IMR-90 (cell line): ENCODE data around the gene MBLAC2. TPM values are rescaled to one million over a fixed set of nuclear protein-coding genes. Genes with fewer than 3 reads are reported as not detected.

ENCODE experiments used
- ATAC-seq: fragments of 200-7000 bp; cut with Tn5 transposase; 2 replicates; pipeline ENCODE4 v1.9.1; 2020; ENCODE audit warnings: low read depth, mild to moderate bottlenecking, moderate library complexity
- BruUV-seq: library from RNA; stranded (reverse); fragments of 400-500 nt; replicated peaks from 2 replicates; lab custom pipeline; 2021; lab: Mats Ljungman, UMichigan
- CTCF ChIA-PET: fragments of 300-600 bp; formaldehyde crosslinking; extraction: SDS; loops from one replicate; lab custom pipeline; 2021; ENCODE audit warnings: antibody characterized with exemption; lab: Yijun Ruan, JAX
- POLR2A ChIA-PET: fragments of 300-600 bp; sonication (Branson Sonifier 250); formaldehyde crosslinking; loops from one replicate; lab custom pipeline; 2022; ENCODE audit warnings: antibody characterized with exemption; ENCODE audit not compliant: unreplicated experiment; lab: Charles Lee
- DNase-seq: peaks from one replicate; pipeline ENCODE4 v3.0.0; 2013
- H2AFZ ChIP-seq: replicated peaks from 2 replicates; pipeline ENCODE3; 2013; ENCODE audit warnings: low read length, mild to moderate bottlenecking; ENCODE audit not compliant: poor library complexity
- H2AK5ac ChIP-seq: 2 replicates; pipeline ENCODE4 v1.6.1; 2013; ENCODE audit warnings: low read depth, low read length, inconsistent platforms
- H2AK9ac ChIP-seq: replicated peaks from 2 replicates; pipeline ENCODE3; 2013; ENCODE audit warnings: mild to moderate bottlenecking, low read depth, low read length, moderate library complexity; ENCODE audit not compliant: poor library complexity
- H2BK120ac ChIP-seq: 2 replicates; pipeline ENCODE4 v1.6.1; 2013; ENCODE audit warnings: low read depth, low read length, inconsistent platforms
- H2BK15ac ChIP-seq: 3 replicates; pipeline ENCODE4 v1.6.1; 2013; ENCODE audit warnings: low read depth, low read length, inconsistent platforms
- H2BK20ac ChIP-seq: 2 replicates; pipeline ENCODE4 v1.6.1; 2013; ENCODE audit warnings: low read depth, mild to moderate bottlenecking, inconsistent platforms, low read length, moderate library complexity
- H2BK5ac ChIP-seq: 2 replicates; pipeline ENCODE4 v1.6.1; 2013; ENCODE audit warnings: mild to moderate bottlenecking, low read depth, low read length, inconsistent platforms; ENCODE audit not compliant: poor library complexity, severe bottlenecking
- H3K14ac ChIP-seq: replicated peaks from 2 replicates; pipeline ENCODE4 v1.6.1; 2013; ENCODE audit warnings: low read depth, low read length, inconsistent platforms
- H3K18ac ChIP-seq: 2 replicates; pipeline ENCODE4 v1.6.1; 2013; ENCODE audit warnings: low read depth, low read length, control low read depth
- H3K23ac ChIP-seq: 2 replicates; pipeline ENCODE4 v1.6.1; 2013; ENCODE audit warnings: low read depth, low read length, inconsistent platforms
- H3K27ac ChIP-seq: 2 replicates; pipeline ENCODE4 v1.5.1; 2013; ENCODE audit warnings: mild to moderate bottlenecking, control low read depth, low read length; ENCODE audit not compliant: insufficient read depth
- H3K27me3 ChIP-seq: 2 replicates; pipeline ENCODE4 v1.6.1; 2013; ENCODE audit warnings: low read length; ENCODE audit not compliant: control insufficient read depth, insufficient read depth
- H3K36me3 ChIP-seq: 2 replicates; pipeline ENCODE4 v1.6.1; 2013; ENCODE audit warnings: low read length, mixed read lengths; ENCODE audit not compliant: control insufficient read depth, insufficient read depth
- H3K4ac ChIP-seq: 2 replicates; pipeline ENCODE4 v1.6.1; 2013; ENCODE audit warnings: low read depth, low read length, inconsistent platforms
- H3K4me1 ChIP-seq: 2 replicates; pipeline ENCODE4 v1.6.1; 2013; ENCODE audit warnings: low read length, mixed read lengths; ENCODE audit not compliant: control insufficient read depth, insufficient read depth
- H3K4me2 ChIP-seq: 2 replicates; pipeline ENCODE4 v1.6.1; 2013; ENCODE audit warnings: low read depth, mild to moderate bottlenecking, control low read depth, low read length, moderate library complexity
- H3K4me3 ChIP-seq: 2 replicates; pipeline ENCODE4 v1.5.1; 2013; ENCODE audit warnings: low read depth, mild to moderate bottlenecking, control low read depth, low read length, moderate library complexity; ENCODE audit not compliant: insufficient read depth
- H3K56ac ChIP-seq: 2 replicates; pipeline ENCODE4 v1.6.1; 2013; ENCODE audit warnings: low read length, inconsistent platforms; ENCODE audit not compliant: insufficient read depth; ENCODE audit errors: extremely low read depth
- H3K79me1 ChIP-seq, 2 experiments: 2 replicates each; pipeline ENCODE4 v1.6.1; 2013; ENCODE audit warnings: low read length in 2 of 2, inconsistent platforms in 1 of 2, low read depth in 1 of 2
- H3K9ac ChIP-seq: 2 replicates; pipeline ENCODE4 v1.6.1; 2013; ENCODE audit warnings: low read depth, low read length, control low read depth
- H3K9me1 ChIP-seq: 2 replicates; pipeline ENCODE4 v1.6.1; 2013; ENCODE audit warnings: low read length, inconsistent platforms; ENCODE audit not compliant: insufficient read depth
- H3K9me3 ChIP-seq: 2 replicates; pipeline ENCODE4 v1.6.1; 2013; ENCODE audit warnings: low read length; ENCODE audit not compliant: control insufficient read depth, insufficient read depth
- H4K20me1 ChIP-seq: 2 replicates; pipeline ENCODE4 v1.6.1; 2013; ENCODE audit warnings: low read length, inconsistent platforms; ENCODE audit not compliant: insufficient read depth
- H4K5ac ChIP-seq: 2 replicates; pipeline ENCODE4 v1.6.1; 2013; ENCODE audit warnings: mild to moderate bottlenecking, low read depth, low read length, control low read depth
- H4K8ac ChIP-seq, 2 experiments: 2 replicates each; pipeline ENCODE4 v1.6.1; 2013; ENCODE audit warnings: low read depth in 2 of 2, low read length in 2 of 2, control low read depth in 1 of 2, inconsistent platforms in 1 of 2
- H4K91ac ChIP-seq: 2 replicates; pipeline ENCODE4 v1.6.1; 2013; ENCODE audit warnings: low read depth, low read length, inconsistent platforms; ENCODE audit not compliant: insufficient read depth
- BHLHE40 ChIP-seq: fragments of 150-350 bp; IDR thresholded peaks from 2 replicates; pipeline ENCODE4 v1.6.1; 2016; ENCODE audit warnings: mild to moderate bottlenecking, low read depth, low read length
- CHD1 ChIP-seq: IDR thresholded peaks from 2 replicates; pipeline ENCODE4 v1.6.1; 2012; ENCODE audit warnings: low read depth, low read length, improper control_type of control experiment
- MAFK ChIP-seq: IDR thresholded peaks from 2 replicates; pipeline ENCODE4 v1.6.1; 2012; ENCODE audit warnings: low read depth, low read length, improper control_type of control experiment
- MXI1 ChIP-seq: IDR thresholded peaks from 2 replicates; pipeline ENCODE4 v1.6.1; 2012; ENCODE audit warnings: low read depth, mild to moderate bottlenecking, low read length, moderate library complexity, borderline replicate concordance
- POLR2A ChIP-seq: IDR thresholded peaks from 2 replicates; pipeline ENCODE4 v1.6.1; 2012; ENCODE audit warnings: mild to moderate bottlenecking, low read depth, low read length
- RAD21 ChIP-seq: IDR thresholded peaks from 2 replicates; pipeline ENCODE4 v1.6.1; 2012; ENCODE audit warnings: low read length, improper control_type of control experiment
- RCOR1 ChIP-seq: IDR thresholded peaks from 2 replicates; pipeline ENCODE4 v1.6.1; 2012; ENCODE audit warnings: mild to moderate bottlenecking, low read length, improper control_type of control experiment; ENCODE audit not compliant: insufficient replicate concordance
- RFX5 ChIP-seq: IDR thresholded peaks from 2 replicates; pipeline ENCODE4 v1.8.0; 2012; ENCODE audit warnings: low read depth, mild to moderate bottlenecking, low read length, moderate library complexity
- SMC3 ChIP-seq: fragments of 150-350 bp; IDR thresholded peaks from 2 replicates; pipeline ENCODE4 v1.6.1; 2016; ENCODE audit warnings: low read depth, mild to moderate bottlenecking, antibody characterized with exemption, low read length, moderate library complexity
- WGBS, 2 experiments: methylation state at CpG; one replicate each; pipeline versions ENCODE4 v1.1.5 to v1.1.7; 2013; ENCODE audit warnings: missing lambda C conversion rate in 2 of 2; ENCODE audit not compliant: insufficient read length in 1 of 2; ENCODE audit errors: extremely low coverage in 2 of 2; 5-methylcytosine and 5-hydroxymethylcytosine counted together
- dilution Hi-C: fragments of 300-500 bp; cut with HindIII; formaldehyde crosslinking; loops from one replicate; pipeline ENCODE4 v1.14.3; 2018; ENCODE audit warnings: low sequenced_read_pairs; ENCODE audit not compliant: unreplicated experiment
- in situ Hi-C: fragments of 300-500 bp; cut with MboI; formaldehyde crosslinking; loops from 3 replicates; pipeline ENCODE4 v1.14.3; 2019; ENCODE audit warnings: low sequenced_read_pairs, inconsistent platforms, mixed read lengths
- intact Hi-C: fragments of 100-400 bp; cut with micrococcal nuclease; formaldehyde crosslinking; loops from 2 replicates; pipeline ENCODE4 v1.10.0; 2022
- polyA plus RNA-seq, 3 experiments: library from polyadenylated mRNA; depleted of rRNA; stranded (reverse); fragments of >200 nt; gene quantifications; 2 replicates each; pipeline ENCODE4 v1.2.3, GENCODE V29; 2012; ENCODE audit warnings: low replicate concordance in 1 of 3
- total RNA-seq: library from RNA; depleted of rRNA; stranded (reverse); fragments of >200 nt; gene quantifications from 2 replicates; pipeline ENCODE4 v1.2.3, GENCODE V29; 2012
- TF ChIP-seq, protein P1 (sequence below): fragments of 150-350 bp; IDR thresholded peaks from 2 replicates; pipeline ENCODE4 v1.6.1; 2016; ENCODE audit warnings: low read depth, mild to moderate bottlenecking, low read length, moderate library complexity, borderline replicate concordance

MBLAC2 gene
- total and polyA plus RNA-seq, 2 of the 4 experiments (the other 2 are of a cell fraction): 3.0 to 3.2 TPM

DNA sequence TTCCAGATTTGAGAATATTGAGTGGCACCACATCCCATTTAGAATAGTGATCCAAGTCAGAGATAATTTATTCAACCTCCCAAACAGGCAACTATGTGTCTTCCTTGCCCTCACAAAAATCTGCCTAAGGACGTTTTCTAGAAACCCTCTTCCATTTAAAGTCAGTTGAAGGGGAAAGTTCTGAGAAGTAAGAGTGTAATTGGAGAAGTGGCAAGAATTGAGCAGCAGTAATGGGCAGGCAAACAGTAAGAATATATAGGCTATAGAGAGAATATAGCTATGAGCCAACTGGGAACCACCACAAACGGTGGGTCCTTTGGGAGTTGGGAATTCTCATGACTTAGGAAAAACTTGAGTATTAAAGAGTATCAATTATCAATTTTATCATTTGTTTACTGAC is 33.9 kb downstream of the MBLAC2 start:
- POLR2A ChIA-PET: no interaction called here

More for the DNA sequence above, 33.9 kb downstream of the MBLAC2 start:
- TF ChIP-seq RFX5: no peak
- TF ChIP-seq BHLHE40: no peak
- no peak for TF ChIP-seq POLR2A
- TF ChIP-seq CHD1: no peak
- TF ChIP-seq MXI1: no peak
- no peak for TF ChIP-seq RCOR1
- TF ChIP-seq, protein P1, sequence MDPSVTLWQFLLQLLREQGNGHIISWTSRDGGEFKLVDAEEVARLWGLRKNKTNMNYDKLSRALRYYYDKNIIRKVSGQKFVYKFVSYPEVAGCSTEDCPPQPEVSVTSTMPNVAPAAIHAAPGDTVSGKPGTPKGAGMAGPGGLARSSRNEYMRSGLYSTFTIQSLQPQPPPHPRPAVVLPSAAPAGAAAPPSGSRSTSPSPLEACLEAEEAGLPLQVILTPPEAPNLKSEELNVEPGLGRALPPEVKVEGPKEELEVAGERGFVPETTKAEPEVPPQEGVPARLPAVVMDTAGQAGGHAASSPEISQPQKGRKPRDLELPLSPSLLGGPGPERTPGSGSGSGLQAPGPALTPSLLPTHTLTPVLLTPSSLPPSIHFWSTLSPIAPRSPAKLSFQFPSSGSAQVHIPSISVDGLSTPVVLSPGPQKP: no peak
- no peak for TF ChIP-seq RAD21
- no peak for TF ChIP-seq SMC3
- no peak for TF ChIP-seq MAFK
- CTCF ChIA-PET: interaction anchor here (1.0 kb wide), 1 partner anchor 14 kb away, joined by 3 read pairs; no protein-coding TSS in a partner anchor
- peaks cover 1% of the 10 kb centered on the region; the same call in 1 of the 2 replicates for H3K27me3 ChIP-seq
- no peak overlapping the region for H3K23ac ChIP-seq
- BruUV-seq: no TSS peak
- H2AK5ac ChIP-seq: no peak overlapping the region
- no peak overlapping the region for H3K9ac ChIP-seq
- dilution Hi-C loops: no loop called here
- H2BK15ac ChIP-seq: no peak overlapping the region
- H4K8ac ChIP-seq: no peak overlapping the region
- no peak overlapping the region for H2AK9ac ChIP-seq
- no peak for DNase-seq
- H2BK20ac ChIP-seq: no peak overlapping the region
- H3K4me3 ChIP-seq: no peak overlapping the region
- in situ Hi-C loops: no loop called here
- H3K14ac ChIP-seq: no peak overlapping the region
- H3K4ac ChIP-seq: no peak overlapping the region
- H4K20me1 ChIP-seq: no peaks in the 10 kb centered on the region
- no peaks in the 10 kb centered on the region for H3K4me1 ChIP-seq
- no peak overlapping the region; the same call in 1 of the 2 replicates for H3K56ac ChIP-seq
- no peak overlapping the region for H2BK120ac ChIP-seq
- intact Hi-C loops: loop anchor here (1.0 kb wide), 1 partner anchor 164 kb away; no protein-coding TSS in a partner anchor
- no peak overlapping the region for H2BK5ac ChIP-seq
- WGBS, 2 experiments: no CpG with 5 or more reads among the region's 2 CpGs
- ATAC-seq: no peak; the same call in 1 of the 2 replicates
- H3K9me3 ChIP-seq: no peaks in the 10 kb centered on the region
- no peaks in the 10 kb centered on the region for H3K36me3 ChIP-seq
- no peak overlapping the region for H3K4me2 ChIP-seq
- no peak overlapping the region for H4K91ac ChIP-seq
- H2AFZ ChIP-seq: no peak overlapping the region
- H3K9me1 ChIP-seq: no peaks in the 10 kb centered on the region
- H3K79me1 ChIP-seq: no peaks in the 10 kb centered on the region
- H4K5ac ChIP-seq: no peak overlapping the region
- no peak overlapping the region for H3K27ac ChIP-seq
- H3K18ac ChIP-seq: no peak overlapping the region
